NCI-H1092 treated with DMSO at 0.1 percent for 48 hours (cell line): ENCODE measurements around the gene NDST4.
A peak's percentile ranks its signal among the peaks of the same experiment; 100 is the strongest.

ENCODE experiments used
- DNase-seq: peaks from one replicate; lab custom pipeline; 2025; lab: John Stamatoyannopoulos, UW

Gene NDST4

GRCh38 chr4:115113506-115114106, at the start of gene NDST4:
Gene NDST4 (minus strand): TSS chr4:115113620. CDS start chr4:115077036, 36,584 bp downstream.
- DNase-seq: peak; percentile 91

- DNase-seq: no peak
Measured at GRCh38 chr4:115159141-115159540, 45.7 kb upstream of the NDST4 start.

- DNase-seq: no peak
Measured at GRCh38 chr4:115158296-115158695, 44.9 kb upstream of the NDST4 start.

- peak; percentile 47 for DNase-seq
Measured at GRCh38 chr4:115154826-115155225, 41.4 kb upstream of the NDST4 start.

- no peak for DNase-seq
Measured at GRCh38 chr4:115152965-115153364, 39.5 kb upstream of the NDST4 start.

GRCh38 chr4:115152081-115152480, 38.7 kb upstream of the NDST4 start:
- no peak for DNase-seq

GRCh38 chr4:115149106-115149505, 35.7 kb upstream of the NDST4 start:
- no peak for DNase-seq

- peak; percentile 91 for DNase-seq
Measured at GRCh38 chr4:115145393-115146160, 32.2 kb upstream of the NDST4 start.

- DNase-seq: no peak
Measured at GRCh38 chr4:115128037-115128436, 14.6 kb upstream of the NDST4 start.

GRCh38 chr4:115126491-115126890, 13.1 kb upstream of the NDST4 start:
- peak; percentile 64 for DNase-seq

GRCh38 chr4:115121351-115122043, 8.1 kb upstream of the NDST4 start:
- peak; percentile 59 for DNase-seq

- DNase-seq: peak; percentile 77
Measured at GRCh38 chr4:115119804-115120352, 6.5 kb upstream of the NDST4 start.

GRCh38 chr4:115117651-115118050, 4.2 kb upstream of the NDST4 start:
- no peak for DNase-seq

GRCh38 chr4:115110191-115111181, 2.9 kb downstream of the NDST4 start:
- DNase-seq: peak; percentile 98

- DNase-seq: no peak
Measured at GRCh38 chr4:115108850-115109249, 4.6 kb downstream of the NDST4 start.

GRCh38 chr4:115107411-115107810, 6.0 kb downstream of the NDST4 start:
- DNase-seq: peak; percentile 55

GRCh38 chr4:115101675-115102074, 11.7 kb downstream of the NDST4 start:
- no peak for DNase-seq

GRCh38 chr4:115090483-115091075, 22.8 kb downstream of the NDST4 start:
- DNase-seq: peak; percentile 88

GRCh38 chr4:115082633-115083032, 30.8 kb downstream of the NDST4 start:
- DNase-seq: no peak

- no peak for DNase-seq
Measured at GRCh38 chr4:115076691-115077090, 36.7 kb downstream of the NDST4 start.

- DNase-seq: no peak
Measured at GRCh38 chr4:115058533-115058932, 54.9 kb downstream of the NDST4 start.
